Stimulated activated CD8-positive, alpha-beta memory T cell treated with anti-CD3 and anti-CD28 coated beads, Interleukin-12 subunit alpha, Interleukin-12 subunit beta, amount 100 ng/mL, for 4 hours (primary cell): ENCODE data around the gene SLC6A6.

Experiments
- DNase-seq: peaks from one replicate; pipeline ENCODE4 v3.0.0-alpha.2; 2020; ENCODE audit warnings: low read depth

SLC6A6 gene

GRCh38 chr3:14487821-14488220, 85.4 kb downstream of the SLC6A6 start:
- no peak for DNase-seq

GRCh38 chr3:14488286-14489041, 86.1 kb downstream of the SLC6A6 start:
- DNase-seq: no peak

GRCh38 chr3:14489641-14490040, 87.2 kb downstream of the SLC6A6 start:
- no peak for DNase-seq

- no peak for DNase-seq
Measured at GRCh38 chr3:14490255-14490654, 87.8 kb downstream of the SLC6A6 start.

- no peak for DNase-seq
Measured at GRCh38 chr3:14490831-14491230, 88.4 kb downstream of the SLC6A6 start.

GRCh38 chr3:14491396-14492190, 89.2 kb downstream of the SLC6A6 start:
- DNase-seq: no peak

GRCh38 chr3:14492948-14493881, 90.8 kb downstream of the SLC6A6 start:
- no peak for DNase-seq

GRCh38 chr3:14494279-14494972, 92.0 kb downstream of the SLC6A6 start:
- no peak for DNase-seq

GRCh38 chr3:14494973-14495300, 92.5 kb downstream of the SLC6A6 start:
- DNase-seq: no peak

GRCh38 chr3:14496351-14496750, 93.9 kb downstream of the SLC6A6 start:
- DNase-seq: no peak

- DNase-seq: no peak
Measured at GRCh38 chr3:14497321-14497720, 94.9 kb downstream of the SLC6A6 start.

- DNase-seq: no peak
Measured at GRCh38 chr3:14502472-14502871, 100.1 kb downstream of the SLC6A6 start.

- no peak for DNase-seq
Measured at GRCh38 chr3:14503033-14503705, 100.8 kb downstream of the SLC6A6 start.

GRCh38 chr3:14503706-14504065, 101.3 kb downstream of the SLC6A6 start:
- DNase-seq: no peak

GRCh38 chr3:14505001-14505802, 102.8 kb downstream of the SLC6A6 start:
- DNase-seq: no peak

- no peak for DNase-seq
Measured at GRCh38 chr3:14505803-14506500, 103.5 kb downstream of the SLC6A6 start.

GRCh38 chr3:14506626-14507304, 104.4 kb downstream of the SLC6A6 start:
- DNase-seq: no peak

GRCh38 chr3:14507305-14507741, 104.9 kb downstream of the SLC6A6 start:
- DNase-seq: no peak
